Left ventricle myocardium inferior (tissue), 1 donor: ENCODE results near the gene PRKCI. TPM values are rescaled to one million over a fixed set of nuclear protein-coding genes. Genes with fewer than 3 reads are reported as not detected.

Experiments
- DNase-seq: peaks from one replicate; pipeline ENCODE4 v3.0.0-alpha.2; 2020
- H3K27ac ChIP-seq: fragments of 200-600 bp; replicated peaks from 2 replicates; pipeline ENCODE4 v1.8.0; 2021
- H3K27me3 ChIP-seq: fragments of 200-600 bp; 2 replicates; pipeline ENCODE4 v1.8.0; 2021; ENCODE audit warnings: low read depth
- H3K36me3 ChIP-seq: fragments of 200-600 bp; 2 replicates; pipeline ENCODE4 v1.8.0; 2021
- H3K4me1 ChIP-seq: fragments of 200-600 bp; 2 replicates; pipeline ENCODE4 v1.8.0; 2021
- H3K4me3 ChIP-seq: fragments of 200-600 bp; 2 replicates; pipeline ENCODE4 v1.8.0; 2021; ENCODE audit warnings: mild to moderate bottlenecking, moderate library complexity
- H3K9me3 ChIP-seq: fragments of 200-600 bp; replicated peaks from 2 replicates; pipeline ENCODE4 v1.8.0; 2021
- CTCF ChIP-seq: fragments of 200-600 bp; IDR thresholded peaks from 2 replicates; pipeline ENCODE4 v1.8.0; 2021; ENCODE audit warnings: antibody characterized with exemption, mild to moderate bottlenecking, borderline replicate concordance
- intact Hi-C: fragments of 100-400 bp; cut with micrococcal nuclease; formaldehyde crosslinking; loops from one replicate; pipeline ENCODE4 v1.11.0; 2022
- long read RNA-seq: library from polyadenylated mRNA; unstranded; transcript quantifications from one replicate; pipeline ENCODE4 v2.0.0, GENCODE V29; 2021
- total RNA-seq: library from RNA; stranded (reverse); fragmentation: NEBNext Ultra II Directional; extraction: Animal tissue kit (Norgen Biotek cat#: 25700); gene quantifications from one replicate; pipeline ENCODE4 v1.2.1, GENCODE V29; 2021
- donor health status: DM: no; HTN: yes; CAD: no; lungs with severe emphysema.

The PRKCI gene
- 10.9 TPM for total RNA-seq
- long read RNA-seq, full-length matches to known transcripts: 29 of 36 reads
- long read RNA-seq, partial matches to known transcripts: 2 of 36 reads
- long read RNA-seq, other reads (novel, unspliced or antisense): 5 of 36 reads

- DNase-seq: peak; percentile 95
- no peak for TF ChIP-seq CTCF
Measured at GRCh38 chr3:170221924-170222646, at the start of gene PRKCI. Gene PRKCI (plus strand): TSS chr3:170222424. CDS start chr3:170222670, 246 bp downstream.

GRCh38 chr3:170178651-170179050 lies 43.6 kb upstream of the PRKCI start:
- Histone ChIP-seq H3K4me3 (peak overlapping the region; percentile 94), H3K9me3 (no peaks in the 10 kb centered on the region), H3K27me3 (no peaks in the 10 kb centered on the region), H3K36me3 (peaks cover 49% of the 10 kb centered on the region), H3K4me1 (peaks cover 51% of the 10 kb centered on the region), H3K27ac (no peak overlapping the region)
- no peak for TF ChIP-seq CTCF
- intact Hi-C loops: no loop called here
- DNase-seq: no peak

More at GRCh38 chr3:170221924-170222646, at the start of gene PRKCI:
- intact Hi-C loops: no loop called here
- Histone ChIP-seq H3K4me3 (peak within 1 kb of the TSS; percentile 99), H3K4me1 (peaks cover 31% of the 10 kb centered on the region), H3K36me3 (no peaks in the 10 kb centered on the region), H3K9me3 (peaks cover 5% of the 10 kb centered on the region), H3K27me3 (no peaks in the 10 kb centered on the region), H3K27ac (peak within 1 kb of the TSS; percentile 93)

- Histone ChIP-seq H3K27ac (no peak overlapping the region), H3K9me3 (no peaks in the 10 kb centered on the region), H3K4me3 (peak overlapping the region; percentile 94), H3K27me3 (no peaks in the 10 kb centered on the region), H3K36me3 (peaks cover 42% of the 10 kb centered on the region), H3K4me1 (peaks cover 43% of the 10 kb centered on the region)
- TF ChIP-seq CTCF: no peak
- no peak for DNase-seq
- intact Hi-C loops: no loop called here
Measured at GRCh38 chr3:170179432-170179831, 42.8 kb upstream of the PRKCI start.

- no peak for DNase-seq
- Histone ChIP-seq H3K9me3 (no peaks in the 10 kb centered on the region), H3K27ac (peak overlapping the region; percentile 96), H3K4me3 (peak overlapping the region; percentile 94), H3K4me1 (peaks cover 35% of the 10 kb centered on the region), H3K27me3 (no peaks in the 10 kb centered on the region), H3K36me3 (peaks cover 33% of the 10 kb centered on the region)
- no peak for TF ChIP-seq CTCF
- intact Hi-C loops: no loop called here
Measured at GRCh38 chr3:170180079-170180907, 41.9 kb upstream of the PRKCI start.
